HepG2 (cell line): ENCODE data around the gene ZCCHC3. TPM values are rescaled to one million over a fixed set of nuclear protein-coding genes. Genes with fewer than 3 reads are reported as not detected.

ENCODE experiments used
- ARNT2 ChIP-seq: sonication (generic); formaldehyde crosslinking; IDR thresholded peaks from 2 replicates; pipeline ENCODE4 v1.8.0; 2022; ENCODE audit warnings: mild to moderate bottlenecking, low read depth, missing genetic modification reagents, moderate library complexity
- HOXA7 ChIP-seq: sonication (generic); formaldehyde crosslinking; IDR thresholded peaks from 2 replicates; pipeline ENCODE4 v1.8.1; 2022; ENCODE audit warnings: mild to moderate bottlenecking, missing genetic modification reagents, moderate library complexity
- IRF2 ChIP-seq: IDR thresholded peaks from 2 replicates; pipeline ENCODE4 v1.6.1; 2018; ENCODE audit warnings: missing genetic modification reagents, missing compliant biosample characterization
- MAX ChIP-seq: IDR thresholded peaks from 2 replicates; pipeline ENCODE4 v1.6.1; 2012; ENCODE audit warnings: inconsistent platforms
- MYNN ChIP-seq: sonication (generic); formaldehyde crosslinking; IDR thresholded peaks from 2 replicates; pipeline ENCODE4 v1.4.0; 2020; ENCODE audit warnings: mild to moderate bottlenecking, low read depth, missing genetic modification reagents
- NFAT5 ChIP-seq: sonication (generic); formaldehyde crosslinking; IDR thresholded peaks from 2 replicates; pipeline ENCODE4 v1.4.0; 2020; ENCODE audit warnings: missing genetic modification reagents
- SAP130 ChIP-seq: IDR thresholded peaks from 2 replicates; pipeline ENCODE4 v1.6.1; 2016; ENCODE audit warnings: low read depth
- SIN3B ChIP-seq: fragments of 150-350 bp; IDR thresholded peaks from 2 replicates; pipeline ENCODE4 v1.6.1; 2014; ENCODE audit warnings: low read length
- SMARCC2 ChIP-seq: fragments of 450-650 bp; IDR thresholded peaks from 2 replicates; pipeline ENCODE4 v1.6.1; 2017; ENCODE audit warnings: antibody characterized with exemption, mild to moderate bottlenecking
- SOX13 ChIP-seq, 3 experiments: fragments of 450-650 bp in 1 of 3; sonication (generic) in 1 of 3; formaldehyde crosslinking in 1 of 3; IDR thresholded peaks in 2 of 3; conservative IDR thresholded peaks in 1 of 3; 2 replicates each; pipeline versions ENCODE4 v1.5.0 to v1.6.1; 2016 to 2020; ENCODE audit warnings: antibody characterized with exemption in 1 of 3, mild to moderate bottlenecking in 1 of 3, missing compliant biosample characterization in 1 of 3, missing genetic modification reagents in 1 of 3, moderate library complexity in 1 of 3
- SP5 ChIP-seq: IDR thresholded peaks from 2 replicates; pipeline ENCODE4 v1.6.1; 2016; ENCODE audit warnings: low read depth, borderline replicate concordance
- THAP11 ChIP-seq: IDR thresholded peaks from 2 replicates; pipeline ENCODE4 v1.6.1; 2016; ENCODE audit warnings: missing biosample characterization, missing genetic modification reagents
- ZFP36 ChIP-seq: fragments of 150-350 bp; IDR thresholded peaks from 2 replicates; pipeline ENCODE4 v1.6.1; 2018; ENCODE audit warnings: borderline replicate concordance, low read length, low read depth; ENCODE audit not compliant: partially characterized antibody
- ZFX ChIP-seq: sonication (generic); formaldehyde crosslinking; IDR thresholded peaks from 2 replicates; pipeline ENCODE4 v1.4.0; 2020; ENCODE audit warnings: mild to moderate bottlenecking, low read depth, missing genetic modification reagents, moderate library complexity
- ZNF33B ChIP-seq: sonication (generic); formaldehyde crosslinking; IDR thresholded peaks from 2 replicates; pipeline ENCODE4 v1.5.1; 2020; ENCODE audit warnings: mild to moderate bottlenecking, missing genetic modification reagents
- ZNF564 ChIP-seq: sonication (generic); formaldehyde crosslinking; IDR thresholded peaks from 2 replicates; pipeline ENCODE4 v1.8.1; 2023; ENCODE audit warnings: mild to moderate bottlenecking, missing genetic modification reagents
- ZNF597 ChIP-seq: sonication (generic); formaldehyde crosslinking; IDR thresholded peaks from 2 replicates; pipeline ENCODE4 v1.5.0; 2020; ENCODE audit warnings: missing genetic modification reagents
- polyA plus RNA-seq, 8 experiments: library from polyadenylated mRNA; depleted of rRNA in 3 of 8; stranded (reverse) in 7 of 8; unstranded in 1 of 8; fragments of >200 nt; fragmentation: Illumina TruSeq in 4 of 8; extraction: Trizol in 4 of 8; gene quantifications; 2 replicates each; pipeline versions ENCODE4 v1.2.1 to v1.2.3, GENCODE V29; 2011 to 2016; ENCODE audit warnings: low read depth in 4 of 8, missing spikeins in 1 of 8, mixed read lengths in 1 of 8; ENCODE audit not compliant: insufficient read depth in 1 of 8
- total RNA-seq, 5 experiments: library from RNA; depleted of rRNA; stranded (reverse); fragments of >200 nt; fragmentation: Illumina TruSeq; extraction: Trizol; gene quantifications; 2 replicates each; pipeline ENCODE4 v1.2.3, GENCODE V29; 2016; ENCODE audit warnings: low read depth in 1 of 5
- TF ChIP-seq, protein P1 (sequence below): sonication (generic); formaldehyde crosslinking; IDR thresholded peaks from 2 replicates; pipeline ENCODE4 v1.9.0; 2021; ENCODE audit warnings: missing genetic modification reagents, mild to moderate bottlenecking, borderline replicate concordance
- TF ChIP-seq, protein P2 (sequence below): sonication (generic); formaldehyde crosslinking; IDR thresholded peaks from 2 replicates; pipeline ENCODE4 v1.4.0; 2020; ENCODE audit warnings: missing genetic modification reagents, borderline replicate concordance

ZCCHC3 gene
- total and polyA plus RNA-seq, 2 of the 13 experiments (the other 11 are each of a cell fraction or from before 2014, with no cell fraction given): 46.6 to 63.0 TPM

DNA sequence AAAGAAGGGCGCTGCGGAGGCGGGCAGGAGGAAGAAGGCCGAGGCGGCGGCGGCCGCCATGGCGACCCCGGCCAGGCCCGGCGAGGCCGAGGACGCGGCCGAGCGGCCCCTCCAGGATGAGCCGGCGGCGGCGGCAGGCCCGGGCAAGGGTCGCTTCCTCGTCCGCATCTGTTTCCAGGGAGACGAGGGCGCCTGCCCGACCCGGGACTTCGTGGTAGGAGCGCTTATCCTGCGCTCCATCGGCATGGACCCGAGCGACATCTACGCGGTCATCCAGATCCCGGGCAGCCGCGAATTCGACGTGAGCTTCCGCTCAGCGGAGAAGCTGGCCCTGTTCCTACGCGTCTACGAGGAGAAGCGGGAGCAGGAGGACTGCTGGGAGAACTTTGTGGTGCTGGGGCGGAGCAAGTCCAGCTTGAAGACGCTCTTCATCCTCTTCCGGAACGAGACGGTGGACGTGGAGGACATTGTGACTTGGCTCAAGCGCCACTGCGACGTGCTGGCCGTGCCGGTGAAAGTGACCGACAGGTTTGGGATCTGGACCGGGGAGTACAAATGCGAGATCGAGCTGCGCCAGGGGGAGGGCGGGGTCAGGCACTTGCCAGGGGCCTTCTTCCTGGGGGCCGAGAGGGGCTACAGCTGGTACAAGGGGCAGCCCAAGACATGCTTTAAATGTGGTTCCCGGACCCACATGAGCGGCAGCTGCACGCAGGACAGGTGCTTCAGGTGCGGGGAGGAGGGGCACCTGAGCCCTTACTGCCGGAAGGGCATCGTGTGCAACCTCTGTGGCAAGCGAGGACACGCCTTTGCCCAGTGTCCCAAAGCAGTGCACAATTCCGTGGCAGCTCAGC is 780 bp downstream of the ZCCHC3 start (continued):
- TF ChIP-seq SOX13 (IDR thresholded peaks at IDR 0.05) (no peak), SOX13 (CRISPR knock-in tag; conservative IDR thresholded peaks at IDR 0.05 in 1 of 2, IDR thresholded peaks at IDR 0.05 in 1 of 2) (no peak), MYNN (CRISPR knock-in tag) (no peak), SMARCC2 (no peak), NFAT5 (CRISPR knock-in tag) (peak; percentile 42; the same call in 1 of the 2 replicates), THAP11 (CRISPR knock-in tag) (0 out of 2 replicates have a peak, but pooled peaks have one; percentile 44), MAX (peak; percentile 68), SIN3B (no peak), HOXA7 (CRISPR knock-in tag) (no peak), ARNT2 (no peak; the same call in 1 of the 2 replicates), ZFP36 (no peak), ZNF597 (CRISPR knock-in tag) (no peak), ZFX (CRISPR knock-in tag) (peak; percentile 4; the same call in 1 of the 2 replicates), SAP130 (CRISPR knock-in tag) (peak; percentile 85), ZNF33B (no peak; the same call in 1 of the 2 replicates), SP5 (peak; percentile 85), IRF2 (CRISPR knock-in tag) (0 out of 2 replicates have a peak, but pooled peaks have one; percentile 16), ZNF564 (CRISPR knock-in tag) (no peak; the same call in 1 of the 2 replicates)
- TF ChIP-seq, protein P1, sequence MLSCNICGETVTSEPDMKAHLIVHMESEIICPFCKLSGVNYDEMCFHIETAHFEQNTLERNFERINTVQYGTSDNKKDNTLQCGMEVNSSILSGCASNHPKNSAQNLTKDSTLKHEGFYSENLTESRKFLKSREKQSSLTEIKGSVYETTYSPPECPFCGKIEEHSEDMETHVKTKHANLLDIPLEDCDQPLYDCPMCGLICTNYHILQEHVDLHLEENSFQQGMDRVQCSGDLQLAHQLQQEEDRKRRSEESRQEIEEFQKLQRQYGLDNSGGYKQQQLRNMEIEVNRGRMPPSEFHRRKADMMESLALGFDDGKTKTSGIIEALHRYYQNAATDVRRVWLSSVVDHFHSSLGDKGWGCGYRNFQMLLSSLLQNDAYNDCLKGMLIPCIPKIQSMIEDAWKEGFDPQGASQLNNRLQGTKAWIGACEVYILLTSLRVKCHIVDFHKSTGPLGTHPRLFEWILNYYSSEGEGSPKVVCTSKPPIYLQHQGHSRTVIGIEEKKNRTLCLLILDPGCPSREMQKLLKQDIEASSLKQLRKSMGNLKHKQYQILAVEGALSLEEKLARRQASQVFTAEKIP (CRISPR knock-in tag): no peak
- TF ChIP-seq, protein P2, sequence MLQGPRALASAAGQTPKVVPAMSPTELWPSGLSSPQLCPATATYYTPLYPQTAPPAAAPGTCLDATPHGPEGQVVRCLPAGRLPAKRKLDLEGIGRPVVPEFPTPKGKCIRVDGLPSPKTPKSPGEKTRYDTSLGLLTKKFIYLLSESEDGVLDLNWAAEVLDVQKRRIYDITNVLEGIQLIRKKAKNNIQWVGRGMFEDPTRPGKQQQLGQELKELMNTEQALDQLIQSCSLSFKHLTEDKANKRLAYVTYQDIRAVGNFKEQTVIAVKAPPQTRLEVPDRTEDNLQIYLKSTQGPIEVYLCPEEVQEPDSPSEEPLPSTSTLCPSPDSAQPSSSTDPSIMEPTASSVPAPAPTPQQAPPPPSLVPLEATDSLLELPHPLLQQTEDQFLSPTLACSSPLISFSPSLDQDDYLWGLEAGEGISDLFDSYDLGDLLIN: no peak; the same call in 1 of the 2 replicates
